Stimulated activated CD8-positive, alpha-beta memory T cell treated with anti-CD3 and anti-CD28 coated beads, Interleukin-7, amount 100 ng/mL, for 24 hours (primary cell): ENCODE measurements around the gene CTAG2.
"Not testable (repeated sequence)": the region's sequence is repeated elsewhere in the genome, so short reads cannot be mapped to it uniquely, and the experiment has no call there.

ENCODE experiments used
- DNase-seq: peaks from one replicate; pipeline ENCODE4 v3.0.0-alpha.2; 2020; ENCODE audit warnings: low read depth

CTAG2 gene

GRCh38 chrX:154653413-154653812 lies at the start of gene CTAG2:
CTAG2 (minus strand) TSS chrX:154653579; CDS start chrX:154653515, 64 bp downstream.
- DNase-seq: not testable (repeated sequence)

DNA sequence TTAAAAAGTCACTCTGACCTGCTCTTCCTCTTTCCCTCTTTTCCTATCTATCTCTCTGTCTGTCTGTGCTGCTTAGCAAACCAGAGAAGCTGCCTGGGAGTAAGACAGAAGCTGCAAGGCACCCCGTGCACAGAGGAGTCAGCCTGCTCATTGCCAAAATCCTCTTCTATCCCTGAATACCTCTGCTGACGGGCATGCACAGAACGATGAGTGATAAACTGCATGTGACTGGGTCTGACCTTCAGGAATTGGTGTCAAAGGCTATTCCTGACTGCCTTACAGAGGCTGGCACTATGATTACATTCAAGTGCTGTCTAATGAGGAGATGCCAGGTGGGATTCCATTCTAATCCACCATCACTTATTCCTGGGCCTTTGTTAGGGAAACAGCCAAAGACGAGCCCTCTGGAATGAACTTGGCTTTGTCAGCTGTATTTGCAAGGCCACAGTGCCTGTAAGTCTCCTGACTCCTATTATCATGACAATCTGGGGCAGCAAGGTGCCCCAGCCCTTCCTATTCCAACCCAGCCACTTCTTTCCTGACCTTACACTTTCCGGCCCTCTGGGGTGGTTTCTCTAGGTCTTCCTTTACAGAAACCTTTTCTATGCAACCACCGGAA lies 45.4 kb upstream of the CTAG2 start:
- DNase-seq: no peak

- no peak for DNase-seq
Observed at GRCh38 chrX:154696676-154697045, 43.3 kb upstream of the CTAG2 start.

DNA sequence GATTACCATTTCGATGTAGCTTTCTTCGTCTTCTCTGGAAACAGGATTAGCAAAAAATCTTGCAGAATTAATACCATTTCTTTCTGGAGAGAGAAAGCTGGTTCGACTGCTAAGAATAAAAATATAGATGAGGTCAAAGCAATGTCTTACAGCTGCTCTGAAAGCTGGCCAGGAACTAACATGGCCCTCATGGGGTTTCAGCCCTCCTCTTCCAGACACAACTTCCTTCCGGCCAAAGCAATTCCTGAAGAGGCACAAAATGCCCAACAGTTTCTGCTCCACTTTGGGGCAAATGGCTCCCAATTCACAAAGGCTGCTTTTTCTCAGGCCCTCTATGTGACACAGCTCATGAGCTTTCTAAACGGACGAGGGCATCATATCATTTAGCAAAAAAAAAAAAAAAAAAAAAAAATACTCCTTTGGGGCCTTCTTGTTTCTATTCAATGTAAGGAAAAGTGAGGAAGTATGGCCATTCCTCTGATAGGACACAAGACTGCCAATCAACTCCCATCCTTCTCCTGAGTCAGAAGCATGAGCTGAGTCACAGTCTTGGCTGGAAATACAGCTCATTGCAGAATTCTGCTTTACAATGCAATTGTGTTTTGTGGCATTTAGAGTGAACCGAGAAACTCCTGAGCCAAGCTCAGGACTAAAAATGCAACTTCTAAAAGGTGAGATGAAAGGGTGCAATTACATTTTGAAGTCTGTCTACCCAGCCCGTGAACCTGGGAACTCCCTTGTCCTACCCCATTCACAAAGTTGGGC lies 42.7 kb upstream of the CTAG2 start:
- DNase-seq: no peak

DNA sequence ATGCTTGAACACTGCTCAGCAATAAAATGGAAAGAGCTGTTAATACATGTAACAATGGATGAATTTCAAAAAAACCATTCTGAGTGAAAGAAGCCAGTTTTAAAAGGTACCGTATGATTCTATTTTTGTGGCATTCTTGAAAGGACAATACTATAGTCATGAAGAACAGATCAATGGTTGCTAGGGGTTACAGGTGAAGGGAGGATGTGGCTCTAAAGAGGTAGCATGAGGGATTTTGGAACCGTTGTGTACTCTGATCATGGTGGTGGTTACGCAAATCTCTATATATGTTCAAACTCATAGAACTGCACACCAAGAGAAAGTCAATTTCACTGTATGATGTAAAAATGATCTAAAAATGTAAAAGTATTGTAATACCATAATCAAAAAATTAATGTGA lies 40.0 kb upstream of the CTAG2 start:
- DNase-seq: no peak

- DNase-seq: not testable (repeated sequence)
Observed at GRCh38 chrX:154690438-154690837, 37.1 kb upstream of the CTAG2 start.

DNA sequence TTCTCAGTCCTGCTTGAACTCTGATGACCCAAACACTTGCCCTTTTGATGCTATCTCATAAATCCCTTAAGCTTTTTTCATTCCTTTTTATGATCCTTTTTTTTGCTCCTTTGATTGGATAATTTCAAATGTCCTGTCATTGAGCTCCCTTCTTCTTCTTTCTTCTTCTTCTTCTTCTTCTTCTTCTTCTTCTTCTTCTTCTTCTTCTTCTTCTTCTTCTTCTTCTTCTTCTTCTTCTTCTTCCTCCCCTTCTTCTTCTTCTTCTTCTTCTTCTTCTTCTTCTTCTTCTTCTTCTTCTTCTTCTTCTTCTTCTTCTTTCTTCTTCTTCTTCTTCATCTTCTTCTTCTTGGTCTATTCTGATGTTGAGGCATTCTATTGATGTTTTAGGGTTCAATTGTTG lies 18.7 kb upstream of the CTAG2 start:
- DNase-seq: not testable (repeated sequence)

GRCh38 chrX:154670848-154671247 lies 17.5 kb upstream of the CTAG2 start:
- DNase-seq: not testable (repeated sequence)

DNA sequence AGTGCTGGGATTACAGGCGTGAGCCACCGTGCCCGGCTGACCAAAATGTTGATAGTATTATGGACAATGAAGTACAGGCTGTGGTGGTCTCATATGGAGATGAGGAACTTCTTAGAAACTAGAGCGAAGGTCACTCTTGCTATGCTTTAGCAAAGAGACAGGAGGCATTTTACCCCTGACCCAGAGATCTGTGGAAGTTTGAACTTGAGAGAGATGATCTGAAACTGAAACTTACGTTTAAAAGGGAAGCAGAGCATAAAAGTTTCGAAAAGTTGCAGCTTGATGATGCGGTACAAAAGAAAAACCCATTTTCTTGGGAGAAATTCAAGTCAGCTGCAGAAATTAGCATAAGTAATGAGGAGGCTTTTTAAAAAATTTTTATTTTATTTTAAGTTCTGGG lies 8.5 kb upstream of the CTAG2 start:
- DNase-seq: no peak

- no peak for DNase-seq
Observed at GRCh38 chrX:154661170-154661569, 7.8 kb upstream of the CTAG2 start.

DNA sequence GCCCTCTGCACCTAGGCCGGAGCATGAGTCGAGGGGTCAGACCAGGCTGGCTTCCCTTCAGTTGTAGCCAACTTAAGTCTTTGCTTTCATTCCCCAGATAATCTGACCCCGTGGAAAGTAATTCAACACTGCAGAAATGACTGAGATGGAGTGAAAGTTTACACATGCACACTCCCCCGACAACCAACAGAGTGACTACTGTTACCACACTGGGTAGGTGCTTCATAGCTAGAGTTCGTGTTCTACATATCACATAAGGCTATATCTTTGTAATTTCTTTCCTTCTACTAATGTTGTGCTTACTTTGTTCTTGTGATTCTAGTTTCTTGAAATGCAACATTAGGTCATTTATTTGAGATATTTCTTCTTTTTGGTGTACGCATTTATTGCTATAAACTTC lies 7.2 kb upstream of the CTAG2 start:
- no peak for DNase-seq

- no peak for DNase-seq
Observed at GRCh38 chrX:154658957-154659356, 5.6 kb upstream of the CTAG2 start.

DNA sequence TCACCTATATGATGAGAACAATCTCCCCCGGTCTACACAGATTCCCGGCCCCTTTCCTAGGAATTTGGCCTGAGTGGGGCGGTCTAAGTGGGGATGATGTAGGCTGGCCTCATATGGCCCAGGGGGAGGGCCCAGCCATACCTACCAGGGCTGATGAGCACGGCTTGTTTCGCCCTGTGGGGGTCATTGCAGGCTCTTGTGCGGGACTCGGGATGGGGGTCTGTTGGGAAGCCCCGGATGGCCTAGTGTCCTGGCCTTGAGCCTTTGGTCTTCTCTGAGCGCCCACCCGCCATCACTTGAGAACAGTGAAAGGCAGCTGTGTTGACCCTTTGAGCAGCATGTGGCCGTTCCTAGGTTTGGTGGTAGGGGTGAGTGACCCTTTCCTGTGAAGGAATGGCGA lies 4.8 kb upstream of the CTAG2 start:
- no peak for DNase-seq

GRCh38 chrX:154657226-154657805 lies 3.9 kb upstream of the CTAG2 start:
- DNase-seq: no peak

GRCh38 chrX:154655786-154656185 lies 2.4 kb upstream of the CTAG2 start:
- DNase-seq: no peak

- no peak for DNase-seq
Observed at GRCh38 chrX:154655346-154655745, 2.0 kb upstream of the CTAG2 start.

- DNase-seq: no peak
Observed at GRCh38 chrX:154654925-154655324, 1.5 kb upstream of the CTAG2 start.

GRCh38 chrX:154654372-154654771 lies 993 bp upstream of the CTAG2 start:
- no peak for DNase-seq

GRCh38 chrX:154653048-154653401 lies 354 bp downstream of the CTAG2 start:
- DNase-seq: no peak

DNA sequence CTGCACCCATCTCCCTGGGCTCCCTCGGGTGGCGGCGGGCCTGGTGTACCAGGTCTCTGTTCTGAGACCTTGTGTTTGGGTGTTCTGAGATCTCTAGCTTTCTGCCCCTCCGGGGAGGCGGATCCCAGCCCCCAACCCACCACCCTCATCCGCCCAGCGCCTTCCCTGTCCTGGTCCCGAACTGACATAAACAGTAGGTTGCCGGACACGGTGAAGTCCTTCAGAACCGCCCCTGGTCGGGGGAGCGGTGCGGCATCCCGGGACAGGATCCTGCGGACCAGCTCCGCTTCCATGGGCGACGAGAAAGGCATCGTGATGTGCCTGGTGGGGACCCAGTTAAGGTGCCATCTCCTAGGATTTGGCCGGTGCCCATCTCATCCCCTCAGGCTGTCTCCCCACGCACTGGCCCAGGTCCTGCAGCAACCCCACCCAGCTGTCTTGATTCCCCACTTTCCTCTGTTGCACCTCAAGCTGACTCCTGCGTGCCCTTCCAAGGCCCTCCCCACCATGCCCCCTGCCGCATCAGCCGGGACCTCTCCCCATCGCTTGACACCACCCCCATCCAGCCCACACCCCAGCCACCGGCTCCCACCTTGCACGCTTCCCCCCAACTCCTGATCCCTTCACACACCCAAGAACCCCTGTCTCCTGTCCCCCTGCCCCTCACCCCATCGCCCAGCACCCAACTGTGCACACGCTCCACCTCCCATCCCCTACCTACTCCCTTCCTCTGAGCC lies 900 bp downstream of the CTAG2 start:
- no peak for DNase-seq

- no peak for DNase-seq
Observed at GRCh38 chrX:154650221-154650510, 3.2 kb downstream of the CTAG2 start.

DNA sequence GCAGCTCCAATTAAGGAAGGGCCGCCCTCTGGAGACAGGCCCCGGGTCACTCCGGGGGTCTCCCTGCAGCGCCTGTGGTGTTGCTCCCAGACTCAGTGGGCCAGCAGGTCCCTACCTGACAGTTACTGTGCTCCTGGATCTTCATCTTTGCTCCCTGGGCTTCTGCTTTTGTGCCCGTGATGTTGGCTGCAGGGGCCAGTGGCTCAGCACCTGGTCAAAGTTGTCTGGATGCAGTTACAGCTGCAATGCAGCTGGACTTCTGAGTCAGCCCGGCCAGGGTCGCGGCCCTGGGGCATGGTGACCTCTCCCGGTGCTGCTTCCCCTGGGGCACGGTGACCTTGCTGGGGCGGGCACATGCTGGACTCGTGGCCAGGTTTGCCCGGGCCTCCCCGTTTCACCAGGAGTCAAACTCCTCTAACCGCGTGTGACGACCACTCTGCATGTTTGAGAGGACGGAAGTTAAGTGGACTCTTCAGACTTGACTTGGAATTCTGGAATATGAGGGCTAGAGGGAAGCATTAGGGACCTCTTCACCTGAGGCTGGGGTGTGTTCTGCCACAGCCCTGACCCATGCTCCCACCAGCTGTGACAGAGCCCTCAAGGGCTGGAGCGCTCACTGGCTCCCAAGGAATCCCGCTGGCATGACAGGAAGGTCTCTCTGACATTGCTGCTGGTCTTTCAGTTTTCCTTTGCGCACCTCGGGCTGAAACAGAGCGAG lies 3.7 kb downstream of the CTAG2 start:
- DNase-seq: no peak
